GM19468 (cell line): ENCODE measurements around the gene AP1G2.
"Not testable (repeated sequence)": the region's sequence is repeated elsewhere in the genome, so short reads cannot be mapped to it uniquely, and the experiment has no call there.

Source experiments
- ATAC-seq: cut with Tn5 transposase; IDR thresholded peaks from one replicate; pipeline ENCODE4 v1.9.1; 2021; ENCODE audit warnings: mild to moderate bottlenecking, moderate library complexity, moderate number of reproducible peaks; ENCODE audit not compliant: unreplicated experiment; ENCODE audit errors: extremely low read depth

AP1G2 gene

GRCh38 chr14:23542261-23542660 is 25.3 kb downstream of the AP1G2 start:
- ATAC-seq = no peak

DNA sequence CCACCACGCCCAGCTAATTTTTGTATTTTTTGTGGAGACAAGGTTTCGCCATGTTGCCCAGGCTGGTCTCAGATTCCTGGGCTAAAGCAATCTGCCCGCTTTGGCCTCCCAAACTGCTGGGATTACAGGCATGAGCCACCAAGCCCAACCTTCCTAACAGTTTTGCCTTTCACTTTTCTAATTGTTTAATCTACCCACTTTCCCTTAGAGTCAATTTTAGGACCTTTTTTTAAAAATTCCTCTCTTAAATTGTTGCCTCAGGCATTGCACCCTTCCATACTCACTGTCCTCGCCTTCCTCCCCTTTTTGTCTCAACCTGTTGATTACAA is 27.5 kb downstream of the AP1G2 start:
- no peak for ATAC-seq

DNA sequence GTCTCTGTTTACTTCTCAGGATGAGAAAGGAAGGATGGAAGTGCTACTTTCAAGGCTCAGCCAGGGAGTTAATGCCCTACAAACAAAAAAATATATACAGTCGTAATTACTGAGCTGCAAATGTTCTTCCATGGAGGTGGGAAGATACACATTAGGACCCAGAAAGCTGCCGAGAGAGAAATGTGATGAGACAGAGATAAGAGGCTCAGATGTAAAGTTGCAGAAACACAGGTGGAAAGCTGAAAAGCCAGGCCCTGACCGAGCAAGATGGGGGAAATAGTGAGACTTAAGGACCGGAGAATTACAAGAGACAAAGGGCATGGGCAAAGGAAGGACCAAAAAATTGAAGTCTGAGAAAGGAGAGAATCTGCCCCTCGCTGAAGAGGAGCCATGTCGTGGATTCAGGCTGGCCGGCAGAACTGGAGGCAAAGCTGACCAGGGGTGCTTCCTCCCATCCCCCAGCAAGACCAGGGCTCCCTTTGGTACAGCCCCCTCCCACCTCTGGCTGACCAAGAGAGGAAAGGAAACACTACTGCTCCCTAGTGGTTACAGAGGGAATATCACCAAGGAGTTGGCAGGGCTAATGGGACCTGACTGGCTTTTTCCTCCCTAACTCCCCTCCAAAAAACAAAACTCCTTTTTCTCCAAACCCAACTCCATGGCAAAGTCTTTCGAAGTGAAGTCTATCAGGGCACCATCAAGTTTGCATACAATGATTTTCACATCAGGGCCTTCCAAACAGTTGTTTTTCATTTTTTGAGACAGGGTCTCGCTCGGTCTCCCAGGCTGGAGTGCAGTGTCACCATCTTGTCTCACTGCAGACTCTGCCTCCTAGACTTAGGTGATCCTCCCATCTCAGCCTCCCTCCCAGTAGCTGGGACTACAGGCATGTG is 28.1 kb downstream of the AP1G2 start:
- no peak for ATAC-seq

DNA sequence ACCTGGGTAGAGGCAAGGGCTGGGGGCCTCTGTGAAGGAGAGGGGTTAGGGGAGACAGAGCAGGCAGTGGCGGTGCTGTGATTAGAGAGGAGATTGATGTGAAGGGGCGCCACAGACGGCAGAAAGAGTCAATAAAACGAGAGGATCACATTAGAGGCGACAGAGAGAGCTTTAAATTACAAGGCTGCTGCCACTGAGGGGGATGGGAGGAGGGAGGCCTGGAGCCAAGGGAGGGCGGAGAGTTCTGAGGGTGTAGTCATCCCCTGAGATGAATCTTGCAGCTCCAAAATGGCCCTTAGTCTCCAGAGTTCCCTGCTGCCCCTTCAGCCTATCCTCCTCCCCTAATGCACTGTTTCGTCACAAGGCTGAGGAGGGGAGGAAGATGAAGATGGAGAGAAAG is 28.8 kb downstream of the AP1G2 start:
- no peak for ATAC-seq

DNA sequence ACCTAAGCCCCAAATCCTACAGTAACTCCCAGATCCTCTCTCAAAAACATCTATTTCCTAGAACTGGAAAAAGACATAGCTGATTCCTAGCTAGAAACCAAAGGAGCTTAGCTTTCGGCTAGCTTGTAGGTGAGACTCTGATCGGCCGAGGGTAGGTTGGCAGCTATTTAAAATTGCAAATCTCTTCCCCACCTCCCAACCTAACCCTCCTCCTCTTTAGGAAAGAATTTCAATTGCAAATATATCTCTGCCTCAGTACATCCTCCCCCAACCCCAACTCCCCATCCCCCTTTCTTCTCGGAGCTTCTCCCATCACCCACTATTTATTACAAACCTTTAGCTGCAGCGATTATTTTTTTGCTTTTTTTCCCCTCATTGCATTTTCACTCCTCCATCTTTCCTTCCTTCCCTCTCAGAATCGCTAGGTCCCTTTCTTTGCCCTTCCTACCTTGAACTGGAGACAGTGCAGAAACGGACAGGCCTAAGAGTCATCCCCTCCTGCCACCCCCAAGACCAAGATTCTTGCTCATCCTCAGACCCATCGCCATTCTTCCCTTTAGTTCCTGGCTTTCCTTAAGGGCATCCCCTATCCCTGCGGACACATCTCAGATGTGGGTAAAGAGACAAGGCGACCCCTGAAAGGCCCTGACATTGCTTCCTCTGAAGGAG is 29.4 kb downstream of the AP1G2 start:
- no peak for ATAC-seq

- ATAC-seq = no peak
Observed at GRCh38 chr14:23537351-23538049, 30.1 kb downstream of the AP1G2 start.

DNA sequence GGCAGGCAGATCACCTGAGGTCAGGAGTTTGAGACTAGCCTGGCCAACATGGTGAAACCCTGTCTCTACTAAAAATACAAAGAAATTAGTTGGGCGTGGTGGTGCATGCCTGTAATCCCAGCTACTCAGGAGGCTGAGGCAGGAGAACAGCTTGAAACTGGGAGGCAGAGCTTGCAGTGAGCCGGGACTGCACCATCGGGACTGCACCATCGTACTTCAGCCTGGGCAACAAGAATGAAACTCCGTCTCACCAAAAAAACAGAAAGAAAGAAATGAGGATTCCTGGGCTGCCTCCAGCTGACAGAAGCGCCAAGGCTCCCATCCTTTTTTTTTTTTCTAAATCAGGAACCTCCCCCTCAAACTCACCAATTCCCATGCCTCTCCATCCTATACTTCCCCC is 30.7 kb downstream of the AP1G2 start:
- ATAC-seq = not testable (repeated sequence)

DNA sequence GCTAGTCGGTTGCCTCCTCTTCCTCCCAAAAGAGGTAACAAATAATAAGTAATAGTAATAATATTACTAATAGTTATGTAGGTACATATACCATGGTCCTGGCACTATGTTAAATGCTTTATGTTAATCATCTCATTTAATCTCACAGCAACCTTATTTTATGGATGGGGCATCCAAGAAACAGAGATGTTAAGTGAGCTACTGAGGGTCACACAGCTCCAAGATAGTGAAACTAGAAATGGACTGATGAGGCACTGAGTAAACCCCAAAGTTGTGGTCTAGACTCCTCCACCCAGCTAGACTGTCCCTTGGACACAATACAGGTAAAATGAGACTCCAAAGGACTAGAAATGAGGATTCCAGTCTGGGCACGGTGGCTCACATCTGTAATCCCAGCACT is 31.1 kb downstream of the AP1G2 start:
- ATAC-seq = no peak

GRCh38 chr14:23535943-23536342 is 31.6 kb downstream of the AP1G2 start:
- no peak for ATAC-seq

DNA sequence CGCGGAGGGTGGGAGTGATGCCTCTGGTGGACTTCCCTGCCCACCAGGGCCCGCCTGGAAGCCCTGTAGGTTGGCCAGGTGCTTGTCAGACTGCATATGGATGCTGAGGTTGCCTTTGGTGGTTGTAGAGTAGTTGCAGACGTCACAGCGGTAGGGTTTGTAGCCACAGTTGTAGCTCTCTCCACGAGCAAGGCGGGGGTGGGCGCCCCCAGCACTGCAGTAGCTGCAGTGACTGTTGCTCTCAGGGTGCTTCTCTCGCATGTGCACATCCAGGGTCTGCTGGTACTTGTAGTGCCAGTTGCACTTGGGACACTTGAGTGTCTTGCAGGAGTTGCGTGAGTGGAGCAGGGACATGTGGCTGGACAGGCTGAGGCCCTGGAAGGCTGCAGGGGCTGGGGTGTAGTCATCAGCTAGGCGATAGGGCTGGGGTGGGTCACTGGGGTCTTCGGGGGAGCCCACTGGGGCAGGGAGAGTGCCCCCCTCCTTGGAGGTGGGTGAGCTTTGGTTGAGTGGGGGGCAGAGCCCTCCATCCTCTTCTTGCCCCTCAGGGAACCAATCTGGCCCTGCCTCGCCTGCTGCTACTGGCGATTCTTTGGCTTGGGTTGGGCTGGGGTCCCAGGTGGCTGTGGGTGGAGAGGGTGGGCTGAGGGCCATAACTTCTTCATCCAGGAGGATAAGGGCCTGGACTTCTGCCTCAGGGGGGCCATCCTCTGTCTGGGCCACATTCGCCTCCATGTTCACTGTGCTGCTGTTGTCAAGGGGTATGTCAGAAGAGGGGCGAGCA is 33.7 kb downstream of the AP1G2 start:
- no peak for ATAC-seq

DNA sequence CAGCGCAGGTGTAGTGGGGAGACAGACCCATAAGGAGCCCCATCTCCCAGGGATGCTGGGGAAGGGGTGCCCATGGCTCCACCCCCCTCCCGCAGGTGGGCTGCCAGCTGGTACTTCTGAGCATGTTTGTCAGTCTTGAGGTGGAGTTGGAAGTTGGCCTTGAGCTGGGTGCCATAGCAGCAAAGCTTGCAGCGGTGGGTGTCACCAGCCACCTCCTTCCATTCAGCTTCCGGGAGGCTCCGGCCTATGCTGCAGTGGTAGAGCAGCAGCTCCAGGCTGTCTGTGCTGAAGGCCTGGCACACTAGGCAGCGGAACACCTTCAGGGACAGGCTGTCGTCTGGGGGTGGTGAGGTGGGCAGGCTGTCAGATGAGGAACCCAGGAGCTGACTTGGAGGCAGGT is 34.9 kb downstream of the AP1G2 start:
- no peak for ATAC-seq

- ATAC-seq = no peak
Observed at GRCh38 chr14:23531391-23531790, 36.2 kb downstream of the AP1G2 start.

DNA sequence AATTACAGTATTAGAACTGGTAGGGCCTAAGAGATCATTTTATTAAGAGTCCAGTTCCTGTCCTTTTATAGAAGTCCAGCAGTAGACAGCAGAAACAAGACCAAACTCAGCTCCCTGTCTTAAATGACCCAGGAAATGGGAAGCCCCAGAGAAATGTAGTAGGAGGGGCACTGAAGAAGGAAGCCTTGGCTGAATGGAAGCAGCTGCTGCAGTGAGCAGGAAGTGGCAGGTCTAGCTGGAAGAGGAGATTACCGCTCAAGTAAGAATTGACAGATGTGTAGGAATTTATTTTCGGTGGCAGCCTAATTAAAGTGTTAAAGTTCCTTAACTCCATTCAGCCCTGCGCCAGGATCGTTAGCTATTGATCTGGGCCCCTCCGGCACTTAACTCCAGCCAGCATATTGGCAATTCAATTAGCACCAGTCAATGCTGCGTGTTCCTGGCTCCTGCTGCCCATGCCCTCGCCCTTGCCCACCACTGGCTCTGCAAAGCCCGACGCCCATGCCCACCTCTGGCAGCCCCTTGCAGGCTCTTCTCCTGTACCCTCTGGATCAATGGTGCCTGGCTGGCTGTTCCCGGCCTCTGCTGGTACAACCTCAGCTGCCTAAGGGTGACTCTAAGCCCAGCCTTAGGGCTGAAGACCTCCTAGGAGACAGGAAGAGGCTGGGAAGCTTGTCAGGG is 37.1 kb downstream of the AP1G2 start:
- no peak for ATAC-seq

DNA sequence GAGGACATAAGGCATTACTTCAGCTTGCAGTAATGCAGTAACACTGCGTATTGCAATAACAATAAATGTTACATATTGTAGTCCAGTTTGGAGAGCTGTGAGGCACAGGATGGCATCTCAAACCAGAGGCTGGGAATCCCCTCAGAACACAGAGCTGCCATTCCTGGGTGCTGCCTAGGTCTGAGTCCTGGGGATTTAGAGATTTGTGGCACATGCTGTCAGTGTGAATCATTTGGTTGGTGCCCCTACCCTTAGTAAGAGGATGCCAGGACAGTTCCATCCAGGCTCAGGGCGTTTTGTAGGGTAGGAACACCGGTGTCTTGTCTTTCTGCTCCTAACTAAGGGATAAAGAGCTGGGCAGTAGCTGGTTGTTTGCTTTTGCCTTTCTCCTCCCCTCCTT is 38.6 kb downstream of the AP1G2 start:
- no peak for ATAC-seq

DNA sequence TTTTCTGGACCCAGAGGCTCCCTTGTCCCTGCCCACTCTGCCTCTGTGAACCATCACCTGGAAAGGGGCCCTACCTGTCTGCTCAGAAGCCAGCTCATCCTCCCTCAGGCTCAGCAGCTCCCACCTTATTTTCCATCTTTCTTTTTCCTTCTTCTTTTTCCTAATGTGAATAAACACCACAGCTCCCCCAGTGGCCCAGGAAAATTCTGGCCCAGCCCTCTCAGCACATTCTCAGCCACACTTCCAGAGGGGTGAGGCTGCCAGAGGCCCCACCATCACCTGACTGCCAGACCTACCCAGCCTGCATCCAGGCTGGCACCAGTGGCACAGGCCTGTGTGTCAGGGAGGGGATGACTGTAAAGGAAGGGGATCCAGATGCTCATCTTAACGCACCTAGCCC is 39.0 kb downstream of the AP1G2 start:
- no peak for ATAC-seq

- no peak for ATAC-seq
Observed at GRCh38 chr14:23525611-23526010, 42.0 kb downstream of the AP1G2 start.

- ATAC-seq = no peak
Observed at GRCh38 chr14:23524954-23525353, 42.6 kb downstream of the AP1G2 start.

GRCh38 chr14:23523229-23524016 is 44.2 kb downstream of the AP1G2 start:
- ATAC-seq = no peak

GRCh38 chr14:23522643-23523198 is 44.9 kb downstream of the AP1G2 start:
- no peak for ATAC-seq
